ENCODE data around the gene PDCD7. TPM values are rescaled to one million over a fixed set of nuclear protein-coding genes. Genes with fewer than 3 reads are reported as not detected.

The PDCD7 gene
- polyA plus RNA-seq (2012; rRNA removed): 15.3 and 17.5 TPM in 2 replicates
- polyA plus RNA-seq (2012; cell fraction: cytosol; rRNA removed): 19.0 and 19.5 TPM in 2 replicates
- polyA plus RNA-seq (2012; cell fraction: nucleus; rRNA removed): 10.2 and 10.9 TPM in 2 replicates

- Histone ChIP-seq H3K27me3 (ENCODE audit: insufficient read depth) (no peaks in the 10 kb centered on the region), H3K9me2 (no peaks in the 10 kb centered on the region), H3K36me3 (replicated peaks in 1 of 2; ENCODE audit: control insufficient read depth in 1 of 2, insufficient read depth in 2 of 2, low read length in 1 of 2) (peaks cover 7 to 10% of the 10 kb centered on the region in 2 experiments), H3K79me2 (ENCODE audit: insufficient read depth) (peaks cover 43% of the 10 kb centered on the region), H3K27ac (ENCODE audit: low read depth in 2 of 2, low read length in 1 of 2) (peak within 1 kb of the TSS; percentile 82 to 88), H3K9ac (peak within 1 kb of the TSS; percentile 88), H2AFZ (ENCODE audit: low read depth) (peak within 1 kb of the TSS; percentile 99), H3K9me3 (no peaks in the 10 kb centered on the region), H3K4me2 (peak within 1 kb of the TSS; percentile 98), H4K20me1 (ENCODE audit: insufficient read depth) (peaks cover 27% of the 10 kb centered on the region), H3K4me1 (ENCODE audit: control insufficient read depth in 1 of 2, insufficient read depth in 2 of 2, low read depth in 1 of 2, low read length in 1 of 2) (peaks cover 0 to 6% of the 10 kb centered on the region in 2 experiments; a peak in 1 of 4 replicates), H3F3A (replicated peaks; ENCODE audit: insufficient read depth) (no peaks in the 10 kb centered on the region), H3K4me3 (ENCODE audit: low read depth in 2 of 2, low read length in 1 of 2) (peak within 1 kb of the TSS; percentile 73 to 80)
- under 1% methylated on average over 27 of the region's 45 CpGs for WGBS (ENCODE audit: low lambda C conversion rate)
- ChIA-PET POLR2A (interaction anchor here (0.9 kb wide), 1 partner anchor 171 kb away, joined by 5 read pairs; the partner anchor contains the start of gene RNU5B-1), CTCF (interaction anchor here (0.6 to 1.5 kb wide), 4 partner anchors 19 to 624 kb away, joined by 3 to 4 read pairs (median 3); partner anchors contain the start of gene UBAP1L)
- peak; percentile 94 for DNase-seq
- peak; percentile 18; the same call in 1 of the 2 replicates for TF ChIP-seq GATA2 (CRISPR knock-in tag; IDR thresholded peaks at IDR 0.05)
- TF ChIP-seq ELF1 (IDR thresholded peaks at IDR 0.05): peak; percentile 71; the same call in 1 of the 2 replicates
- no peak for TF ChIP-seq RCOR1 (IDR thresholded peaks at IDR 0.05; ENCODE audit: low read length)
- TF ChIP-seq TCF12 (IDR thresholded peaks at IDR 0.05): no peak
- TF ChIP-seq NRF1 (IDR thresholded peaks at IDR 0.05; ENCODE audit: low read depth, low read length): no peak
- TF ChIP-seq EZH2phosphoT487 (IDR thresholded peaks at IDR 0.05; ENCODE audit: borderline replicate concordance, low read depth): no peak
- 0 out of 2 replicates have a peak, but pooled peaks have one; percentile 32 for TF ChIP-seq YY1 (IDR thresholded peaks at IDR 0.05; ENCODE audit: low read depth)
- peak; percentile 94 for TF ChIP-seq POLR2AphosphoS5 (IDR thresholded peaks at IDR 0.05; ENCODE audit: low read depth, low read length)
- TF ChIP-seq RAD21 (IDR thresholded peaks at IDR 0.05; ENCODE audit: low read length): no peak
- no peak for TF ChIP-seq RFX5 (IDR thresholded peaks at IDR 0.05; ENCODE audit: low read length)
- TF ChIP-seq JUND (IDR thresholded peaks at IDR 0.05): no peak
- no peak for TF ChIP-seq IRF3 (IDR thresholded peaks at IDR 0.05; ENCODE audit: low read depth, low read length)
- no peak for TF ChIP-seq TEAD4 (IDR thresholded peaks at IDR 0.05; ENCODE audit: borderline replicate concordance, insufficient read depth)
- no peak for TF ChIP-seq FOXM1 (IDR thresholded peaks at IDR 0.05; ENCODE audit: low read depth)
- TF ChIP-seq FOSL2 (IDR thresholded peaks at IDR 0.05; ENCODE audit: borderline replicate concordance, low read depth): no peak
- TF ChIP-seq EP300 (IDR thresholded peaks at IDR 0.05; ENCODE audit: borderline replicate concordance in 1 of 2, low read depth in 1 of 2, low read length in 1 of 2): 0 out of 4 replicates have a peak, but pooled peaks of 1 of the 2 experiments have one; percentile 26
- TF ChIP-seq MXI1 (IDR thresholded peaks at IDR 0.05; ENCODE audit: low read depth, low read length): peak; percentile 88
- no peak for TF ChIP-seq USF2 (IDR thresholded peaks at IDR 0.05; ENCODE audit: borderline replicate concordance, low read depth, low read length)
- TF ChIP-seq CHD2 (IDR thresholded peaks at IDR 0.05; ENCODE audit: low read length, partially characterized antibody): peak; percentile 67
- TF ChIP-seq GABPA (IDR thresholded peaks at IDR 0.05; ENCODE audit: low read depth): peak; percentile 90
- no peak for TF ChIP-seq USF1 (IDR thresholded peaks at IDR 0.05; ENCODE audit: borderline replicate concordance, low read depth)
- no peak for TF ChIP-seq FOXJ3 (CRISPR knock-in tag; IDR thresholded peaks at IDR 0.05)
- no peak for TF ChIP-seq ZBTB33 (IDR thresholded peaks at IDR 0.05; ENCODE audit: borderline replicate concordance, low read depth)
- no peak for TF ChIP-seq PBX3 (IDR thresholded peaks at IDR 0.05)
- TF ChIP-seq SMC3 (IDR thresholded peaks at IDR 0.05; ENCODE audit: low read depth, low read length): no peak
- TF ChIP-seq TAF1 (IDR thresholded peaks at IDR 0.05; ENCODE audit: borderline replicate concordance, low read depth, low read length): peak; percentile 88
- TF ChIP-seq MEF2A (IDR thresholded peaks at IDR 0.05; ENCODE audit: borderline replicate concordance, low read depth): no peak
Measured at GRCh38 chr15:65133548-65134200, at the start of gene PDCD7. PDCD7 (minus strand) TSS chr15:65133808; CDS start chr15:65133781, 27 bp downstream.
